Neural cell (in vitro differentiated cells): ENCODE measurements around the gene COL16A1. TPM values are rescaled to one million over a fixed set of nuclear protein-coding genes. Genes with fewer than 3 reads are reported as not detected.

ENCODE experiments used
- H2AFZ ChIP-seq: fragments of 200-600, 300-800 bp; sonication (generic), shearing (Covaris generic); 2 replicates; pipeline ENCODE4 v1.6.0; 2014; ENCODE audit warnings: low read depth, mild to moderate bottlenecking, antibody characterized with exemption, low read length, moderate library complexity
- H3F3A ChIP-seq: fragments of 200-600 bp; shearing (Covaris generic); 2 replicates; pipeline ENCODE4 v1.6.1; 2016; ENCODE audit warnings: mild to moderate bottlenecking, moderate library complexity, mixed read lengths, antibody characterized with exemption, low read length; ENCODE audit not compliant: insufficient read depth, poor library complexity, severe bottlenecking
- H3K27ac ChIP-seq: fragments of 200-600, 300-800 bp; sonication (generic), shearing (Covaris generic); 2 replicates; pipeline ENCODE4 v1.5.1; 2014; ENCODE audit warnings: mild to moderate bottlenecking, low read length, moderate library complexity
- H3K27me3 ChIP-seq: fragments of 300-800, 200-600 bp; sonication (generic), shearing (Covaris generic); 2 replicates; pipeline ENCODE4 v1.6.0; 2014; ENCODE audit warnings: mild to moderate bottlenecking, low read depth, low read length, moderate library complexity; ENCODE audit not compliant: insufficient read depth
- H3K36me3 ChIP-seq: fragments of 300-800, 200-600 bp; sonication (generic), shearing (Covaris generic); 2 replicates; pipeline ENCODE4 v1.5.1; 2014; ENCODE audit warnings: mild to moderate bottlenecking, antibody characterized with exemption, low read length, moderate library complexity; ENCODE audit not compliant: insufficient read depth
- H3K4me2 ChIP-seq: fragments of 300-800, 200-600 bp; sonication (generic), shearing (Covaris generic); 2 replicates; pipeline ENCODE4 v1.6.0; 2014; ENCODE audit warnings: mild to moderate bottlenecking, low read length
- H3K4me3 ChIP-seq: fragments of 300-800, 200-600 bp; sonication (generic), shearing (Covaris generic); 2 replicates; pipeline ENCODE4 v1.5.1; 2014; ENCODE audit warnings: mild to moderate bottlenecking, low read length, moderate library complexity
- H3K79me2 ChIP-seq: fragments of 200-600 bp; shearing (Covaris generic); replicated peaks from 2 replicates; pipeline ENCODE4 v1.6.0; 2014; ENCODE audit warnings: mild to moderate bottlenecking, low read length, moderate library complexity; ENCODE audit not compliant: insufficient read depth
- H3K9ac ChIP-seq: fragments of 300-800, 200-600 bp; sonication (generic), shearing (Covaris generic); 2 replicates; pipeline ENCODE4 v1.6.1; 2016; ENCODE audit warnings: mild to moderate bottlenecking, low read length, mixed read lengths
- H3K9me2 ChIP-seq: fragments of 200-600 bp; shearing (Covaris generic); 2 replicates; pipeline ENCODE4 v1.6.1; 2016; ENCODE audit warnings: mild to moderate bottlenecking, low read length, mixed read lengths; ENCODE audit not compliant: insufficient read depth
- H3K9me3 ChIP-seq: fragments of 200-600, 300-800 bp; sonication (generic), shearing (Covaris generic); 2 replicates; pipeline ENCODE4 v1.6.1; 2016; ENCODE audit warnings: mild to moderate bottlenecking, mixed run types, low read length, moderate library complexity, mixed read lengths
- H4K20me1 ChIP-seq: fragments of 200-600 bp; shearing (Covaris generic); 2 replicates; pipeline ENCODE4 v1.6.1; 2016; ENCODE audit warnings: mild to moderate bottlenecking, mixed run types; ENCODE audit not compliant: insufficient read depth
- CTCF ChIP-seq: fragments of 450-650 bp; IDR thresholded peaks from 2 replicates; pipeline ENCODE4 v1.5.1; 2014; ENCODE audit warnings: antibody characterized with exemption, mild to moderate bottlenecking, moderate library complexity; ENCODE audit not compliant: poor library complexity, severe bottlenecking
- EP300 ChIP-seq: fragments of 450-650 bp; conservative IDR thresholded peaks from 2 replicates; pipeline ENCODE4 v1.6.1; 2014; ENCODE audit warnings: antibody characterized with exemption, mild to moderate bottlenecking, moderate library complexity; ENCODE audit not compliant: poor library complexity, severe bottlenecking
- EZH2 ChIP-seq: fragments of 200-600, 300-800 bp; shearing (Covaris generic), sonication (generic); IDR thresholded peaks from 2 replicates; pipeline ENCODE4 v1.6.1; 2014; ENCODE audit warnings: antibody characterized with exemption, low read length, borderline replicate concordance, mild to moderate bottlenecking; ENCODE audit not compliant: insufficient read depth, poor library complexity, severe bottlenecking
- MXI1 ChIP-seq: fragments of 450-650 bp; conservative IDR thresholded peaks from 2 replicates; pipeline ENCODE4 v1.6.1; 2014; ENCODE audit warnings: antibody characterized with exemption, mild to moderate bottlenecking; ENCODE audit not compliant: poor library complexity, severe bottlenecking
- POLR2AphosphoS5 ChIP-seq: IDR thresholded peaks from 2 replicates; pipeline ENCODE4 v1.6.1; 2012
- RAD21 ChIP-seq: fragments of 450-650 bp; conservative IDR thresholded peaks from 2 replicates; pipeline ENCODE4 v1.6.1; 2014; ENCODE audit warnings: antibody characterized with exemption, mild to moderate bottlenecking, moderate library complexity
- REST ChIP-seq: IDR thresholded peaks from 2 replicates; pipeline ENCODE4 v1.6.1; 2012; ENCODE audit warnings: borderline replicate concordance
- SMC3 ChIP-seq: fragments of 450-650 bp; conservative IDR thresholded peaks from 2 replicates; pipeline ENCODE4 v1.6.1; 2014; ENCODE audit warnings: antibody characterized with exemption, mild to moderate bottlenecking, moderate library complexity; ENCODE audit not compliant: poor library complexity
- TAF1 ChIP-seq: IDR thresholded peaks from 2 replicates; pipeline ENCODE4 v1.6.1; 2012; ENCODE audit warnings: low read depth
- polyA plus RNA-seq: library from polyadenylated mRNA; depleted of rRNA; stranded (reverse); fragments of >200 nt; gene quantifications from 2 replicates; pipeline ENCODE4 v1.2.3, GENCODE V29; 2014

The COL16A1 gene
- polyA plus RNA-seq, 1 donor from 2014 or later, result 3.4 TPM

- no peak overlapping the region for H3K27ac ChIP-seq
- no peak overlapping the region for H3K9ac ChIP-seq
- H3K4me3 ChIP-seq, result no peak overlapping the region
- TF ChIP-seq EZH2 (no peak), SMC3 (no peak), TAF1 (no peak), MXI1 (no peak), CTCF (no peak), POLR2AphosphoS5 (no peak)
- H3F3A ChIP-seq, result no peaks in the 10 kb centered on the region
- H3K4me2 ChIP-seq, result no peak overlapping the region
- H4K20me1 ChIP-seq, result no peaks in the 10 kb centered on the region
- no peaks in the 10 kb centered on the region for H3K79me2 ChIP-seq
- no peaks in the 10 kb centered on the region for H3K9me3 ChIP-seq
- no peaks in the 10 kb centered on the region for H3K9me2 ChIP-seq
- no peaks in the 10 kb centered on the region for H3K27me3 ChIP-seq
- no peaks in the 10 kb centered on the region for H3K36me3 ChIP-seq
- H2AFZ ChIP-seq, result no peak overlapping the region
Observed at GRCh38 chr1:31677949-31678348, 25.9 kb downstream of the COL16A1 start.

GRCh38 chr1:31677401-31677800 lies 26.4 kb downstream of the COL16A1 start:
- TF ChIP-seq SMC3, result no peak
- TF ChIP-seq POLR2AphosphoS5, result no peak
- TF ChIP-seq CTCF, result no peak
- no peak for TF ChIP-seq MXI1
- no peak for TF ChIP-seq EZH2
- TF ChIP-seq REST, result no peak
- TF ChIP-seq EP300, result no peak
- TF ChIP-seq TAF1, result no peak
- TF ChIP-seq RAD21, result no peak
- H3F3A ChIP-seq, result no peaks in the 10 kb centered on the region
- no peak overlapping the region for H2AFZ ChIP-seq
- H4K20me1 ChIP-seq, result no peaks in the 10 kb centered on the region
- no peak overlapping the region for H3K4me3 ChIP-seq
- H3K9me2 ChIP-seq, result no peaks in the 10 kb centered on the region
- H3K27ac ChIP-seq, result no peak overlapping the region
- no peaks in the 10 kb centered on the region for H3K36me3 ChIP-seq
- H3K9me3 ChIP-seq, result no peaks in the 10 kb centered on the region
- no peaks in the 10 kb centered on the region for H3K27me3 ChIP-seq
- H3K4me2 ChIP-seq, result no peak overlapping the region
- H3K79me2 ChIP-seq, result no peaks in the 10 kb centered on the region
- no peak overlapping the region for H3K9ac ChIP-seq
